ENCODE results near the gene GNPTG.

Gene GNPTG

GRCh38 chr16:1351582-1352362 is at the start of gene GNPTG, which contains the start of gene TSR3:
TSS of gene GNPTG (plus strand) at chr16:1351931. CDS start at chr16:1351966, 35 bp downstream.
TSS of gene TSR3 (minus strand) at chr16:1351878. CDS start at chr16:1351804, 74 bp downstream.
- peak; percentile 85 for DNase-seq (ENCODE audit: low spot score)

GRCh38 chr16:1305823-1306222 is 45.9 kb upstream of the GNPTG start:
- no peak for DNase-seq (ENCODE audit: low spot score)

GRCh38 chr16:1306334-1306733 is 45.4 kb upstream of the GNPTG start:
- DNase-seq (ENCODE audit: low spot score): no peak

GRCh38 chr16:1308036-1308976 is 43.4 kb upstream of the GNPTG start:
- no peak for DNase-seq (ENCODE audit: low spot score)

- DNase-seq (ENCODE audit: low spot score): peak; percentile 99
Measured at GRCh38 chr16:1308977-1309885, 42.5 kb upstream of the GNPTG start, which contains the start of gene UBE2I. TSS of gene UBE2I (plus strand) at chr16:1309636. CDS start at chr16:1314031, 4,395 bp downstream.

- DNase-seq (ENCODE audit: low spot score): peak; percentile 44
Measured at GRCh38 chr16:1309888-1310831, 41.6 kb upstream of the GNPTG start.

- DNase-seq (ENCODE audit: low spot score): peak; percentile 16
Measured at GRCh38 chr16:1310832-1311200, 40.9 kb upstream of the GNPTG start.

GRCh38 chr16:1311212-1311737 is 40.5 kb upstream of the GNPTG start:
- DNase-seq (ENCODE audit: low spot score): no peak

GRCh38 chr16:1311738-1312466 is 39.8 kb upstream of the GNPTG start:
- no peak for DNase-seq (ENCODE audit: low spot score)

- no peak for DNase-seq (ENCODE audit: low spot score)
Measured at GRCh38 chr16:1312467-1312816, 39.3 kb upstream of the GNPTG start.

- DNase-seq (ENCODE audit: low spot score): no peak
Measured at GRCh38 chr16:1312903-1313302, 38.8 kb upstream of the GNPTG start.

- DNase-seq (ENCODE audit: low spot score): no peak
Measured at GRCh38 chr16:1313721-1314369, 37.9 kb upstream of the GNPTG start.

- no peak for DNase-seq (ENCODE audit: low spot score)
Measured at GRCh38 chr16:1314399-1315068, 37.2 kb upstream of the GNPTG start.

GRCh38 chr16:1315081-1316032 is 36.4 kb upstream of the GNPTG start:
- DNase-seq (ENCODE audit: low spot score): no peak

GRCh38 chr16:1316033-1316405 is 35.7 kb upstream of the GNPTG start:
- no peak for DNase-seq (ENCODE audit: low spot score)

GRCh38 chr16:1317479-1318267 is 34.1 kb upstream of the GNPTG start:
- DNase-seq (ENCODE audit: low spot score): no peak

- DNase-seq (ENCODE audit: low spot score): no peak
Measured at GRCh38 chr16:1318268-1318545, 33.5 kb upstream of the GNPTG start.

All from CD4-positive, alpha-beta T cell treated with Interleukin-2 at 100 ng/mL for 4 hours (primary cell).